ENCODE data around the gene HIGD2A. TPM values are rescaled to one million over a fixed set of nuclear protein-coding genes. Genes with fewer than 3 reads are reported as not detected.

Gene HIGD2A
- polyA plus RNA-seq, 1 donor from 2014 or later = 61.8 TPM

GRCh38 chr5:176436656-176437055, 48.1 kb downstream of the HIGD2A start:
- no peaks in the 10 kb centered on the region for H3K27me3 ChIP-seq (ENCODE audit: insufficient read depth, low read depth, low read length)
- no peak overlapping the region for H3K4me3 ChIP-seq (ENCODE audit: low read length)
- no peaks in the 10 kb centered on the region for H4K20me1 ChIP-seq (ENCODE audit: insufficient read depth)
- H3K4me2 ChIP-seq (ENCODE audit: low read length) = no peak overlapping the region
- no peak for TF ChIP-seq EZH2 (IDR thresholded peaks at IDR 0.05; ENCODE audit: borderline replicate concordance, insufficient read depth, low read length, poor library complexity, severe bottlenecking)
- TF ChIP-seq POLR2AphosphoS5 (IDR thresholded peaks at IDR 0.05) = no peak
- no peak for TF ChIP-seq MXI1 (conservative IDR thresholded peaks at IDR 0.05; ENCODE audit: poor library complexity, severe bottlenecking)
- TF ChIP-seq RAD21 (conservative IDR thresholded peaks at IDR 0.05) = no peak
- TF ChIP-seq SMC3 (conservative IDR thresholded peaks at IDR 0.05; ENCODE audit: poor library complexity) = no peak
- no peak for TF ChIP-seq REST (IDR thresholded peaks at IDR 0.05; ENCODE audit: borderline replicate concordance)
- no peak for TF ChIP-seq CTCF (IDR thresholded peaks at IDR 0.05; ENCODE audit: poor library complexity, severe bottlenecking)
- no peak for TF ChIP-seq EP300 (conservative IDR thresholded peaks at IDR 0.05; ENCODE audit: poor library complexity, severe bottlenecking)
- TF ChIP-seq TAF1 (IDR thresholded peaks at IDR 0.05; ENCODE audit: low read depth) = no peak
- no peak overlapping the region for H3K9ac ChIP-seq (ENCODE audit: low read length)
- no peaks in the 10 kb centered on the region for H3K36me3 ChIP-seq (ENCODE audit: insufficient read depth, low read length)
- no peaks in the 10 kb centered on the region for H3F3A ChIP-seq (ENCODE audit: insufficient read depth, low read length, poor library complexity, severe bottlenecking)
- no peaks in the 10 kb centered on the region for H3K9me3 ChIP-seq (ENCODE audit: low read length)
- no peak overlapping the region for H2AFZ ChIP-seq (ENCODE audit: low read depth, low read length)
- H3K9me2 ChIP-seq (ENCODE audit: insufficient read depth, low read length) = no peaks in the 10 kb centered on the region
- H3K79me2 ChIP-seq (replicated peaks; ENCODE audit: insufficient read depth, low read length) = no peaks in the 10 kb centered on the region
- no peak overlapping the region for H3K27ac ChIP-seq (ENCODE audit: low read length)

- TF ChIP-seq POLR2AphosphoS5 (IDR thresholded peaks at IDR 0.05) = no peak
- no peak for TF ChIP-seq CTCF (IDR thresholded peaks at IDR 0.05; ENCODE audit: poor library complexity, severe bottlenecking)
- no peak for TF ChIP-seq TAF1 (IDR thresholded peaks at IDR 0.05; ENCODE audit: low read depth)
- no peak for TF ChIP-seq SMC3 (conservative IDR thresholded peaks at IDR 0.05; ENCODE audit: poor library complexity)
- TF ChIP-seq EZH2 (IDR thresholded peaks at IDR 0.05; ENCODE audit: borderline replicate concordance, insufficient read depth, low read length, poor library complexity, severe bottlenecking) = no peak
- H3K27me3 ChIP-seq (ENCODE audit: insufficient read depth, low read depth, low read length) = no peaks in the 10 kb centered on the region
Observed at GRCh38 chr5:176438959-176439757, 50.6 kb downstream of the HIGD2A start.

More at GRCh38 chr5:176438959-176439757, 50.6 kb downstream of the HIGD2A start:
- Histone ChIP-seq H3K9me3 (ENCODE audit: low read length) (no peaks in the 10 kb centered on the region), H3K27ac (ENCODE audit: low read length) (no peak overlapping the region), H3K4me2 (ENCODE audit: low read length) (no peak overlapping the region), H3K36me3 (ENCODE audit: insufficient read depth, low read length) (no peaks in the 10 kb centered on the region), H3K79me2 (replicated peaks; ENCODE audit: insufficient read depth, low read length) (no peaks in the 10 kb centered on the region), H3F3A (ENCODE audit: insufficient read depth, low read length, poor library complexity, severe bottlenecking) (no peaks in the 10 kb centered on the region), H3K9ac (ENCODE audit: low read length) (no peak overlapping the region), H3K4me3 (ENCODE audit: low read length) (no peak overlapping the region), H4K20me1 (ENCODE audit: insufficient read depth) (no peaks in the 10 kb centered on the region), H2AFZ (ENCODE audit: low read depth, low read length) (no peak overlapping the region), H3K9me2 (ENCODE audit: insufficient read depth, low read length) (no peaks in the 10 kb centered on the region)

Small RNA genes lying within 50 kb of the gene (small RNA-seq; reads per million reads assigned to genes)
- gene AC010297.1 (0 reads per million in 3 experiments), gene MIR1271 (91.6 to 138 (median 131) reads per million in 3 experiments)

Other genes starting within 250 kb of the HIGD2A start
- gene SIMC1, start 150.3 kb upstream of the HIGD2A start, polyA plus RNA-seq = 20.7 and 23.1 TPM in 2 replicates
- 135 and 137 TPM in 2 replicates for gene KIAA1191, start 27.0 kb upstream of the HIGD2A start, polyA plus RNA-seq
- gene ARL10, start 23.3 kb upstream of the HIGD2A start, polyA plus RNA-seq = 12.7 and 22.8 TPM in 2 replicates
- 23.9 and 29.9 TPM in 2 replicates for gene NOP16, start 153 bp upstream of the HIGD2A start, polyA plus RNA-seq
- gene CLTB, start 27.8 kb downstream of the HIGD2A start, polyA plus RNA-seq = 239 and 245 TPM in 2 replicates
- gene FAF2, start 59.6 kb downstream of the HIGD2A start, polyA plus RNA-seq = 30.8 and 33.6 TPM in 2 replicates
- gene RNF44, start 148.7 kb downstream of the HIGD2A start, polyA plus RNA-seq = 22.2 and 27.0 TPM in 2 replicates
- 0.38 and 1.0 TPM in 2 replicates for gene CDHR2, start 160.6 kb downstream of the HIGD2A start, polyA plus RNA-seq
- 32.3 and 42.8 TPM in 2 replicates for gene GPRIN1, start 221.4 kb downstream of the HIGD2A start, polyA plus RNA-seq
- gene SNCB, start 241.8 kb downstream of the HIGD2A start, polyA plus RNA-seq = 10.1 and 12.5 TPM in 2 replicates
- gene EIF4E1B, start 241.9 kb downstream of the HIGD2A start, polyA plus RNA-seq = 0.82 TPM in 1 of 2 replicates, not detected in the other

Data from neural cell (in vitro differentiated cells).